Activated naive CD8-positive, alpha-beta T cell (primary cell): ENCODE measurements around the gene SMKR1.
"Not testable (repeated sequence)": the region's sequence is repeated elsewhere in the genome, so short reads cannot be mapped to it uniquely, and the experiment has no call there.

Source experiments
- H3K27ac Mint-ChIP-seq: one replicate; pipeline ENCODE4 v1.8.0; 2021; ENCODE audit warnings: mixed read lengths
- H3K27me3 Mint-ChIP-seq: one replicate; pipeline ENCODE4 v1.8.0; 2021; ENCODE audit warnings: mixed read lengths
- H3K36me3 Mint-ChIP-seq: one replicate; pipeline ENCODE4 v1.8.0; 2021; ENCODE audit warnings: mixed read lengths
- H3K4me1 Mint-ChIP-seq: one replicate; pipeline ENCODE4 v1.8.0; 2021; ENCODE audit warnings: low read depth, mixed read lengths
- H3K4me3 Mint-ChIP-seq: one replicate; pipeline ENCODE4 v1.8.0; 2021; ENCODE audit warnings: mild to moderate bottlenecking, mixed read lengths
- H3K9me3 Mint-ChIP-seq: one replicate; pipeline ENCODE4 v1.8.0; 2021; ENCODE audit warnings: low read depth, mixed read lengths

The SMKR1 gene

DNA sequence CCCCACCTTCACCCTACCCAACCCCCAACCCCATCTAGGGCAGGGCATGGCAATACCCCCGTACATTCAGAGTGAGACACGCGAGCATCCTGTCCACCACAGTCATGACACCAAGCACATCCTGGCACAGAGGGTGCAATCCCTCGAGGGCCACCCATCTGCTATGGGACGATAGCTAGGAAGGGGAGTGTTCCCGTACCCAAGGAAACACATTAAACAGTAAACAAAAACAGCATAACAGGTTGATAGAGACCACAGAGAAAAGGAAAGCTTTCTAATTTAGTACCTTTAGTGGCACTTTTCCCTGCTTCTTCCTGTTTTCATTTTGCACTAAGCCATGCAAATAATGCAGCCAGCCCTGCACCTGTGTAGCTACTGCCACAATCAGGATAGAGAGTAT lies 2.3 kb upstream of the SMKR1 start:
- H3K4me3 Mint-ChIP-seq: no peak overlapping the region

DNA sequence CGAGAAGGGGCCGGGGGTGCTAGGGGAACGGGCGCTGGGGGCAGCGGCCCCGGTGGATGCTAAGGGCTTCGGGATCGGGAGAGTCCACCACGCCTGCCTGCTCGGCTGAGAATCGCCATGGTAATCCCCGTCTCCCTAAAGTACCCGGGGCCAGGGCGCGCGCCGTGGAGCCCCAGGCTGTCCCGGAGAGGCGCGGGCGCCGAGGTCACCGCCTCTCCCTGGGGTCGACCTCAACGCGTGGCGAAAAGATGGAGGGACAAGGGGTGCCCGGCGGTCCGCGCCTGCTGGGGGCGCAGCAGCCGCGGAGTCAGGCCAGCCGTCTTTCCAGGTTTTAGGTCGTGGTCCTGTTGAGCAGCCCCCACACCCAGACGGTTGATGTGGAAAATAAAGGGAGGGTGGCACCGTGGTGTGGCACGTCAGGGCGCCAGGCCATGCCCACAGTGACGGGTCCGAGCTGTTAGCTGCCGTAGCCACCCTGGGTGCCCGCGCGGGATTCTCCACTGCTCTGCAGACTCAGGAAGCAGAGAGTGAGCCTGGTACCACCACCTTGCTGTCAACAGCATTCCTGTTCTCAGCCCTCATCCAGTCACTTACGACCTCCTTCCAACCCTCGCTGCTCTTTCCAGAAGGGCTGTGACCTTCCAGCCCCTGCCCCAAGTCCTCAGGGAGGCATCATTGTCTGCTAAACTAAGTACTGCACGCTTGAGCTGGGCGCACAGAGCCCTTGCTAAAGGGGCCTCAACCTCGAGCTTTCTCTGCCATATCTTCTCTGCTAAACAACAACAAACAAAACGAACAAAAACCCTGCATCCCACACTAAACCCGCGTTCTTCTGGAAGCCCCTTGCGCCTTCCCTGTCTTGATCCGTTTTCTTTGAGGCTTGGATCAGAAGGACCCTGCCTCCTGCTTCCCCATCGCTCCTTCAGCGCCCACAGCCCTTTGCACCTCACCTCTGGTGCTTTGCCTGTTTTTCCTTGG lies 666 bp downstream of the SMKR1 start:
- Mint-ChIP-seq H3K4me3 (peak overlapping the region; percentile 92), H3K4me1 (peaks cover 22% of the 10 kb centered on the region), H3K27me3 (no peaks in the 10 kb centered on the region), H3K36me3 (peaks cover 2% of the 10 kb centered on the region), H3K27ac (peak overlapping the region; percentile 88), H3K9me3 (no peaks in the 10 kb centered on the region)

More for the DNA sequence above, 2.3 kb upstream of the SMKR1 start:
- Mint-ChIP-seq H3K27me3 (no peaks in the 10 kb centered on the region), H3K4me1 (peaks cover 21% of the 10 kb centered on the region), H3K36me3 (no peaks in the 10 kb centered on the region), H3K9me3 (no peaks in the 10 kb centered on the region), H3K27ac (no peak overlapping the region)

DNA sequence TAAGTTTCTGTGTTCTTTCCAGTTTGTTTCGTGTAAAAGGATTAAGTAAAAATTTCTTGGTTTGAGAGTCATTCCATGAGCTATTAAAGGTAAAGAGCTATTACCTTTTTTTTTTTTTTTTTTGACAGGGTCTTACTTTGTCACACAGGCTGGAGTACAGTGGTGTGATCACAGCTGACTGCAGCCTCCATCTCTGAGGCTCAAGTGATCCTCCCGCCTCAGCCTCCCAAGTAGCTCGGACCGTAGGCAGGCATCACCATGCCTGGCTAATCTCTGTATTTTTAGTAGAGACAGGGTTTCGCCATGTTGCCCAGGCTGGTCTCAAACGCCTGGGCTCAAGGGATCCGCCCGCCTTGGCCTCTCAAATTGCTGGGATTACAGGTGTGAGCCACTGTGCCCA lies 1.4 kb downstream of the SMKR1 start:
- no peaks in the 10 kb centered on the region for H3K27me3 Mint-ChIP-seq
- peaks cover 2% of the 10 kb centered on the region for H3K36me3 Mint-ChIP-seq
- H3K4me1 Mint-ChIP-seq: peaks cover 22% of the 10 kb centered on the region
- H3K9me3 Mint-ChIP-seq: no peaks in the 10 kb centered on the region
- peak overlapping the region; percentile 88 for H3K27ac Mint-ChIP-seq
- peak overlapping the region; percentile 92 for H3K4me3 Mint-ChIP-seq

DNA sequence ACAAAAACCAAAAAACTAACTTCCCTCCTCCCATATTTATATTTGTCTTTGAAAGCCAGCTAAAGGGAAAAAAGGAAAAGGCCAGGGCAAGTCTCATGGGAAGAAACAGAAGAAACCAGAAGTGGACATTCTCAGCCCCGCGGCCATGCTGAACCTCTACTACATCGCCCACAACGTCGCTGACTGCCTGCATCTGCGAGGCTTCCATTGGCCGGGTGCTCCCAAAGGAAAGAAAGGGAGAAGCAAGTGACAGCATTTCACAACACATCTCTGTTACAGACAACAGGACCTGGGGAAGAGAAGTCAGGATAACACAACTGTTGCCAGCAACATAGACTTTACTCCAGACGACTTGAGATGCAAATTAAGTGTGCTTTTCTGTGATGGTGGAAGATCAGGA lies 9.9 kb downstream of the SMKR1 start:
- Mint-ChIP-seq H3K36me3 (peaks cover 2% of the 10 kb centered on the region), H3K9me3 (no peaks in the 10 kb centered on the region), H3K4me1 (peaks cover 5% of the 10 kb centered on the region), H3K4me3 (no peak overlapping the region), H3K27ac (no peak overlapping the region), H3K27me3 (no peaks in the 10 kb centered on the region)

DNA sequence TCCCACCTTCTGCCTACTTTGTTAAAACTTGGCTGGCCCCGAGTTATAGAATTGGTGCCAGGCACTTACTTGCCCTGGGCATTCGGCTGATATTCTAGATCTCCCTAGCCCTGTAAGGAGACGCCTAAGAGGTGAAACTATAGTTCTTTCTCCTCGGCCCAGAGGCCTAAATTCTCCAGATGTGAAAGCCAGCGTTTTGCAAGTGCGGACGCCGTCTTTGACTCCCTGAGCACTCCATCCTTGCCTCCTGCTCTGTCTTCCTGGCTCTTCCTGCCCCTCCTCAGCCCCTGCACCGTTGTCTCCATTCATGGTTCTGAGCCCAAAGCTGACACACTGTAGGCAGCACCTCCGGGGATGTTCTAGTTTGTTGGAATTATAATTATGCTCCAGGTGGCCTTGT lies 11.2 kb downstream of the SMKR1 start:
- Mint-ChIP-seq H3K4me3 (no peak overlapping the region), H3K27me3 (no peaks in the 10 kb centered on the region), H3K4me1 (no peaks in the 10 kb centered on the region)

DNA sequence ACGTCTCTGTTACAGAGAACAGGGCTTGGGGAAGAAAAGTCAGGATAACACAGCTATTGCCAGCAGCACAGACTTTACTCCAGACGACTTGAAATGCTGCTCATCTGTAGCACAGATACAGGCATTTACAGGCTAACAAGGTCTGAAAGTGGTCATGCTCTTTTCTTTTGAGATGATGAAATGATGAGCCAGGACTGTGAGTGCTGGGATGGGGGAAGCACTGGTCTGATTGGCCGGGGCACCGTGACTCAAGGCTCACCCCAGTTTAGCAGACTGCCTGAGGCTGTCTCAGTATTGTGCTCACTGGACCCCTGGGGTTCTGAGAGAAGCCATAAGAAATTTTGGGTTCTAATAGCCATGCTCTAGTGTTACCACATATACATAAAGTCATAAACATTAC lies 12.4 kb downstream of the SMKR1 start:
- Mint-ChIP-seq H3K36me3 (no peaks in the 10 kb centered on the region), H3K4me1 (no peaks in the 10 kb centered on the region), H3K27ac (no peak overlapping the region), H3K4me3 (no peak overlapping the region), H3K27me3 (no peaks in the 10 kb centered on the region), H3K9me3 (no peaks in the 10 kb centered on the region)

More for the DNA sequence above, 11.2 kb downstream of the SMKR1 start:
- Mint-ChIP-seq H3K36me3 (no peaks in the 10 kb centered on the region), H3K27ac (no peak overlapping the region), H3K9me3 (no peaks in the 10 kb centered on the region)

DNA sequence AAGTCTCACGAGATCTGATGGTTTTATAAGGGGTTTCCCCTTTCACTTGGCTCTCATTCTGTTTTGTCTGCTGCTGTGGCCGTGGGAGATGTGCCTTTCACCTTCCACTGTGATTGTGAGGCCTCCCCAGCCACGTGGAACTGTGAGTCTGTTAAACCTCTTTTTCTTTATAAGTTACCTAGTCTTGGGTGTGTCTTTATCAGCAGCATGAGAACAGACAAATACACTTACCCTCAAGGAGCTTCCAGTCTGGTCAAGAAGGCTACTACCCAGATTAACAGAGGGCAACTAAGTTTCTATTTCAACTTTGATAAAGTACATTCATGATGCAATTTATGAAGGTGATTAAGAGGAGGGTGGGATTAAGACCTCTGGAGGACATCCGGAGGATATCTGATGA lies 13.1 kb downstream of the SMKR1 start:
- Mint-ChIP-seq H3K4me3 (no peak overlapping the region), H3K36me3 (no peaks in the 10 kb centered on the region), H3K9me3 (no peaks in the 10 kb centered on the region), H3K27me3 (no peaks in the 10 kb centered on the region), H3K27ac (no peak overlapping the region), H3K4me1 (no peaks in the 10 kb centered on the region)

DNA sequence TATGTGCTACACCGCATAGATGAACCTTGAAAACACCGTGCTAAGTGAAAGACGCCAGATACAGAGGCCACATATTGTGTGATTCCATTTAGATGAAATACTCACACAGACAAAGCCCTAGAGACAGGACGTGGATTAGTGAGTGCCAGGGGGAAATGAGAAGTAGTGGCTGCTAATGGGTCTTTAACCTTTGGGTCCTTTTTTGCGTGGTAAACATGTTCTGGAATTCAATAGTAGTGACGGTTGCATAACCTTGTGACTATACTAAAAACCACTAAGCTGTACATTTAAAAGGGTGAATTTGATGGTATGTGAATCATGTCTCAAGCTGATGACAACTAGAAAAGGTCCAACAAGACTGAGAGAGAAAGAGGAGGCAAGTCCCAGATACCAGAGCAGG lies 15.6 kb downstream of the SMKR1 start:
- no peaks in the 10 kb centered on the region for H3K9me3 Mint-ChIP-seq
- H3K36me3 Mint-ChIP-seq: no peaks in the 10 kb centered on the region
- H3K27ac Mint-ChIP-seq: no peak overlapping the region
- peaks cover 4% of the 10 kb centered on the region for H3K27me3 Mint-ChIP-seq
- no peak overlapping the region for H3K4me3 Mint-ChIP-seq
- H3K4me1 Mint-ChIP-seq: no peaks in the 10 kb centered on the region

DNA sequence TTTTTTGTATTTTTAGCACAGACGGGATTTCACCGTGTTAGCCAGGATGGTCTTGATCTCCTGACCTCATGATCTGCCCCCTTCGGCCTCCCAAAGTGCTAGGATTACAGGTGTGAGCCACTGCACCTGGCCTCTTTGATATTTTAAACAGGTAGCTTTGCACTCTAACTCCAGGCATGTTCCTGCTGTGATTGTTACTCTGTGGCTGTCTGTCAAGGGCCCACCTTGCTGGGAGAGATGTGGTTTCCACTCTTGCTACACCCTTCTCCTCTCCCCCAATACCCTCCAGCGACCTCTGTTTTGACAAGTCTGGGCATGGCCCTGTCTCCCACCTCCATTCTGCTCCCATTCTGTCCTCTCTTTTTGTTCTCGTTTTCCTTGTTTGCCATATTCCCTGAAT lies 17.1 kb downstream of the SMKR1 start:
- H3K27ac Mint-ChIP-seq: no peak overlapping the region
- no peaks in the 10 kb centered on the region for H3K9me3 Mint-ChIP-seq
- no peak overlapping the region for H3K4me3 Mint-ChIP-seq

DNA sequence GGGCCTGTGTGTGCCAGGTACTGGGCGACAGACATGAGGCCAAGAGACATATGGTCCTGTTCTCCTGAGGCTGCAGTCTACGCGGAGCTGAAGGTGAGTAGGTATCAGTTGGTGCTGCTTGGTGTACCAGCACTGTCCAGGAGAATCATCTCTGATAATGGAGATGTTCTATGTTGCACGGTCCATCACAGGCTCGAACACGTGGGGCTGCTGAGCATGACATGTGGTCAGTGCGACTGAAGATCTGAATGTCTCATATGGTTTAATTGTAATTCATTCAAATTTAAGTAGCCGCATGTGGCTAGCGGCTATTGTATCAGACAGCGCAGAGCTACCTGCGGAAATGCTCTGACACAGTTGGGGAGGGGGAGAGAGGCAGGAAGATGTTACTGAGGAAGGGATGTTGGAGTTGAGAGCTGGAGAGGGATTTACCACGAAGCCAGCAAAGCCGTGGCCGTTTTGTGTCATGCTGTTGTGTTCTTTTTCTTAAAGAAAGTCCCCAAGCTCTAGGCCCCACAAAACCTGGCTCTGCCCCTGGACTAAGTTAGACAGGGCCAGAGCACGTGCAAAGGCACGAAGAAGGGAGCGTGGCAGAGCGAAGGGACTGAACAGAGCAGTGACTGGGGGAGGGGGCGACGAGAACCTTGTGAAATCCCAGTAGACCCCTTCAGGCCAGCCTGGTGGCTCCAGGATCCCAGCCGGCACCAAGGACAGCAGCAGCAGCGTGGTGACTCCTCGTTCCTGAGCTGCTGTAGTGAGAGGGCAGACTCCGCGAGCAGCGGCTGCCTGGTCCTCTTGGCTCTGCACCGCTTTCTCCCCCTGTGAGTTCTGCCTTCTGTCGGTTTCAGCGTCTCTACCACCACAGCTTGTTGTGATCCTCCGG lies 20.0 kb downstream of the SMKR1 start:
- no peaks in the 10 kb centered on the region for H3K36me3 Mint-ChIP-seq
- no peaks in the 10 kb centered on the region for H3K4me1 Mint-ChIP-seq
- H3K27ac Mint-ChIP-seq: no peak overlapping the region
- no peaks in the 10 kb centered on the region for H3K9me3 Mint-ChIP-seq
- peaks cover 6% of the 10 kb centered on the region for H3K27me3 Mint-ChIP-seq
- no peak overlapping the region for H3K4me3 Mint-ChIP-seq

More for the DNA sequence above, 17.1 kb downstream of the SMKR1 start:
- Mint-ChIP-seq H3K4me1 (no peaks in the 10 kb centered on the region), H3K27me3 (peaks cover 6% of the 10 kb centered on the region), H3K36me3 (no peaks in the 10 kb centered on the region)

DNA sequence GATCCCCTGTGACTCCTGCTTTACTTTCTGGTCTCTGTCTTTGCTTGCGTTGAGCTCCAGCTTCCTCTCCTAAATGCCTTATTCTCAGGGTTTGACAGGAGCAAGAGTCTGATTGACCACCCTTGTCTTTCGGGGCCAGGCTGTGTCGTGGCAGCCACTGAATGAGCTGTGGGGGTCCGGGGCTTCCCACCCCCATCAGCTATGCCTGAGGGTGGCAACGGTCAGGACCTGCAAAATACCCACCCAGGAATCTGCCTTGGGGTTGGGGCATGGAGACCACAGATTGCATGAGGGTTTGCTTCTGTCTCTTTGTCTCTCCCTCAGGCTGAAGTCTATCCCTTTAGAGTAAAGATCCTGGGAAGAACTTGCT lies 20.6 kb downstream of the SMKR1 start:
- H3K4me3 Mint-ChIP-seq: no peak overlapping the region
- no peak overlapping the region for H3K27ac Mint-ChIP-seq
- H3K9me3 Mint-ChIP-seq: no peaks in the 10 kb centered on the region
- H3K4me1 Mint-ChIP-seq: no peaks in the 10 kb centered on the region
- H3K36me3 Mint-ChIP-seq: no peaks in the 10 kb centered on the region
- peaks cover 6% of the 10 kb centered on the region for H3K27me3 Mint-ChIP-seq

DNA sequence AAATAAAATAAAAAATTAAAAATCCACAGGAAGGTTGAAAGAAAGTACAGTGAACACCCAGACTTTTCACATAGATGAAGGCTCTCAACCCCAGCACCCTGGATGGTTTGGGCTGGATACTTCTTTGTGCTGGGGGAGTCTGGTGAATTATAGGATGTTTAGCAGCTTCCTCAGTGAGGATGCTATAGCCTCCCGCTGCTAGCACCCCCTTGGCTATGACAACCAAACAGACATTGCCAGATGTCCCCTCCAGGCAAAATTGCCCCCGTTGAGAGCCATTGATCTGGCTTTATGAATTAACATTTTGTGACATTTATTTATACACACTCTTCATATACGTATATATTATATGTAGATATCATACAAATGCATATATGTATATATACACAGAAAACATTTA lies 21.6 kb downstream of the SMKR1 start:
- H3K4me1 Mint-ChIP-seq: no peaks in the 10 kb centered on the region
- no peaks in the 10 kb centered on the region for H3K36me3 Mint-ChIP-seq
- peaks cover 6% of the 10 kb centered on the region for H3K27me3 Mint-ChIP-seq
- no peak overlapping the region for H3K4me3 Mint-ChIP-seq
- H3K27ac Mint-ChIP-seq: no peak overlapping the region
- no peaks in the 10 kb centered on the region for H3K9me3 Mint-ChIP-seq

DNA sequence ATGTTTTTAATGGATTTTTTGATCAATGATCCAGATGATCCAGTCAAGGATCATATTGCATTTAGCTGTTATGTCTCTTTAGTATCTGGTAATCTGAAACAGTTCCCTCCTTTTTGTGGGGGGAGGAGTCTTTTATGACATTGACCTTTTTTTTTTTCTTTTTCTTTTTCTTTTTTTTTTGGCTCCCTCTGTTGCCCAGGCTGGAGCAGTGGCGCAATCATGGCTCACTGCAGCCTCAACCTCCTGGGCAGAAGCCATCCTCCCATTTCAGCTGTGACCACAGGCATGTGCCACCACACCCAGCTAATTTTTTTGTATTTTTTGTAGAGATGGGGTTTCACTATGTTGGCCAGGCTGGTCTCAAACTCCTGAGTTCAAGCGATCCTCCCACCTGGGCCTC lies 22.1 kb downstream of the SMKR1 start:
- not testable (repeated sequence) for H3K36me3 Mint-ChIP-seq, H3K4me1 Mint-ChIP-seq, H3K27ac Mint-ChIP-seq, H3K4me3 Mint-ChIP-seq, H3K9me3 Mint-ChIP-seq, H3K27me3 Mint-ChIP-seq

DNA sequence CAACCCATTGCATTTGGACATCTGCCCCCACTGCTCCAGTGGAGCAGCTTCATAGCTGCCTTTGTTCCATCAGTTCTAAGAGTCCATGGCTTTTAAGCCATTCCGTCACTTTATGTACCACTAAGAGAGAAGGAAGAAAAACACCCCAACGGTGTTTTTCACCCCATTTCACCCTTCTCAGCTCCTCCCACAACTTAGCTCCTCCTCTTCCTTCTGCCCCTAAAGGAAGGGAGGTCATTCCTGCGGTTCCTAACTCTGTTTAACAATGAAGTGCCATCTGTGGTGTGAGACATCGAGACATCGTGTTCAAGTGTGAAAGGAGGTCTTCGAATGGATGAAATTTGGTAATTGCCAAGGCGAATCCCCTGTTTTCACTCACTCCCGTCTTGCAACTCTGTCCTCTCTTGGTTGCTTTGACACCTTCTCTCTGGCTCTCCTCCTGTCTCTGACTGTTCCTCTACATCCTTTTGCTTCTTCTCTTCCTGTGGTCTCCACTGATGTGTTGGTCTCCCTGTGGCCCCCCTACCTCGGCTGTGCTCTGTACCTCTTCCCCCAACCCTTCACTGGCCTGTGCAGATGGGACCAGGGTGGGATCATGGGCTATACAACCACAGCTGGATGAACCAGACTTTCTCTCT lies 23.0 kb downstream of the SMKR1 start:
- peaks cover 6% of the 10 kb centered on the region for H3K27me3 Mint-ChIP-seq
- H3K9me3 Mint-ChIP-seq: no peaks in the 10 kb centered on the region
- H3K36me3 Mint-ChIP-seq: no peaks in the 10 kb centered on the region
- H3K4me3 Mint-ChIP-seq: no peak overlapping the region
- H3K4me1 Mint-ChIP-seq: no peaks in the 10 kb centered on the region
- H3K27ac Mint-ChIP-seq: no peak overlapping the region

DNA sequence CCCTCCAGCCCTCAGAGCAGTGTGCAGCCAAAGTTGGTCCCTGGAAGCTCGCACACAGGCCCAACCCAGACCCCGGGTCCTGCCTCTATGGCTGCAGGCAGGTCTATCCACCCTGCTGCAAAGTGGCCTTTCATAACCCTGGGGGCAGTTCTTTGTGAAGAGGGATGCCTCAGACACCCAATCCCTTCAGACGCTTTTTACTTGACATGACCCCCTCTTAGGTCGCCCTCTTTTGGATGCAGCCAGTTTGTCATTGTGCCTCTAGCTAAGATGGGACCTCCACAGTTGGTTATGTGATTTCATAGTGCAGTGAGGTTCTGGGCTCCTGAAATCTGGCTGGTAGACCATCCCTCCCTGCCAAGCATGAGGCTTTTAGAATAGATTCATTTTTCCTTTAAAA lies 27.3 kb downstream of the SMKR1 start:
- Mint-ChIP-seq H3K36me3 (no peaks in the 10 kb centered on the region), H3K27me3 (no peaks in the 10 kb centered on the region), H3K9me3 (no peaks in the 10 kb centered on the region), H3K4me1 (peaks cover 9% of the 10 kb centered on the region), H3K27ac (no peak overlapping the region), H3K4me3 (no peak overlapping the region)
